ENCODE measurements around the gene TSC1. TPM values are rescaled to one million over a fixed set of nuclear protein-coding genes. Genes with fewer than 3 reads are reported as not detected.

TSC1 gene
- total and polyA plus RNA-seq, 2 experiments from 2014 or later, result 19.5 to 47.8 TPM

DNA sequence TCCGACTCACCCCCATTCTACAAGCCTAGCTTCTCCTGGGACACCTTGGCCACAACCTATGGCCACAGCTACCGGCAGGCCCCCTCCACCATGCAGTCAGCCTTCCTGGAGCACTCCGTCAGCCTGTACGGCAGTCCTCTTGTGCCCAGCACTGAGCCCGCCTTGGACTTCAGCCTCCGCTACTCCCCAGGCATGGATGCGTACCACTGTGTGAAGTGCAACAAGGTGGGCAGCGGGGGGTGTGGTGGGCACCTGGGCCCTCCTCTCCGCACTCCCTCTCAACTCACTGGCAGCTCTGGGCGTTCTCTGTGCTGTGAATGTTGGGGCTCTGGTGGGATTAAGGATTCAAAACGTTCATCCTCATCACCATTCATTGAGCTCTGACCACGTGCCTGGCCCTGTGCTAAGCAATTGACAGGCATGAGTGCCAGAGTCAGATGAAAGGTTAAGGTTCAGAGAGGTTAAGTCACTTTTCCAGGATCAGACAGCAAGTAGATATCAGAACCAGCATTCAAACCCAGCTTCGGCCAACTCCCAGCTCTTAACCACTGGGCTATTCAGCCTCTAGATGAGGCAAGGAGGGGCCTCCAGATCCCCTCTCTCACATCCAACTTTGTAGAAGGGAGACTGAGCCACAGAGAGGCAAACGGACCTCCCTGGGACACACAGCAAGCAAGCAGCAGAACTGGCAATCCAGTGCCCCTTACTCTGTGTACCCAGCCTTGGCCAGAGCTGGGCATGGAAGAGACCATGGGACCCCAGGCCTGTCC, 44.0 kb upstream of the TSC1 start:
- Histone ChIP-seq H4K20me1 (ENCODE audit: insufficient read depth, poor library complexity, severe bottlenecking) (no peaks in the 10 kb centered on the region), H3K79me2 (no peaks in the 10 kb centered on the region), H3K4me3 (no peak overlapping the region), H3K27ac (no peak overlapping the region), H3K9me3 (ENCODE audit: low read depth) (no peaks in the 10 kb centered on the region), H3K27me3 (no peaks in the 10 kb centered on the region), H2AFZ (no peak overlapping the region), H3K36me3 (replicated peaks; ENCODE audit: insufficient read depth, low read depth) (no peaks in the 10 kb centered on the region), H3K4me2 (no peak overlapping the region), H3K4me1 (ENCODE audit: insufficient read depth) (no peaks in the 10 kb centered on the region), H3K9me2 (replicated peaks; ENCODE audit: insufficient read depth) (no peaks in the 10 kb centered on the region)
- 89% methylated on average over 14 of the region's 14 CpGs for WGBS (ENCODE audit: low lambda C conversion rate, missing lambda C conversion rate)
- no peak for DNase-seq (ENCODE audit: low spot score)
- TF ChIP-seq, protein P1, sequence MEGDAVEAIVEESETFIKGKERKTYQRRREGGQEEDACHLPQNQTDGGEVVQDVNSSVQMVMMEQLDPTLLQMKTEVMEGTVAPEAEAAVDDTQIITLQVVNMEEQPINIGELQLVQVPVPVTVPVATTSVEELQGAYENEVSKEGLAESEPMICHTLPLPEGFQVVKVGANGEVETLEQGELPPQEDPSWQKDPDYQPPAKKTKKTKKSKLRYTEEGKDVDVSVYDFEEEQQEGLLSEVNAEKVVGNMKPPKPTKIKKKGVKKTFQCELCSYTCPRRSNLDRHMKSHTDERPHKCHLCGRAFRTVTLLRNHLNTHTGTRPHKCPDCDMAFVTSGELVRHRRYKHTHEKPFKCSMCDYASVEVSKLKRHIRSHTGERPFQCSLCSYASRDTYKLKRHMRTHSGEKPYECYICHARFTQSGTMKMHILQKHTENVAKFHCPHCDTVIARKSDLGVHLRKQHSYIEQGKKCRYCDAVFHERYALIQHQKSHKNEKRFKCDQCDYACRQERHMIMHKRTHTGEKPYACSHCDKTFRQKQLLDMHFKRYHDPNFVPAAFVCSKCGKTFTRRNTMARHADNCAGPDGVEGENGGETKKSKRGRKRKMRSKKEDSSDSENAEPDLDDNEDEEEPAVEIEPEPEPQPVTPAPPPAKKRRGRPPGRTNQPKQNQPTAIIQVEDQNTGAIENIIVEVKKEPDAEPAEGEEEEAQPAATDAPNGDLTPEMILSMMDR (IDR thresholded peaks at IDR 0.05; ENCODE audit: poor library complexity), result no peak
- TF ChIP-seq EZH2 (IDR thresholded peaks at IDR 0.05; ENCODE audit: borderline replicate concordance) (no peak), EZH2phosphoT487 (IDR thresholded peaks at IDR 0.05; ENCODE audit: low read depth, severe bottlenecking, unreplicated experiment) (no peak)

DNA sequence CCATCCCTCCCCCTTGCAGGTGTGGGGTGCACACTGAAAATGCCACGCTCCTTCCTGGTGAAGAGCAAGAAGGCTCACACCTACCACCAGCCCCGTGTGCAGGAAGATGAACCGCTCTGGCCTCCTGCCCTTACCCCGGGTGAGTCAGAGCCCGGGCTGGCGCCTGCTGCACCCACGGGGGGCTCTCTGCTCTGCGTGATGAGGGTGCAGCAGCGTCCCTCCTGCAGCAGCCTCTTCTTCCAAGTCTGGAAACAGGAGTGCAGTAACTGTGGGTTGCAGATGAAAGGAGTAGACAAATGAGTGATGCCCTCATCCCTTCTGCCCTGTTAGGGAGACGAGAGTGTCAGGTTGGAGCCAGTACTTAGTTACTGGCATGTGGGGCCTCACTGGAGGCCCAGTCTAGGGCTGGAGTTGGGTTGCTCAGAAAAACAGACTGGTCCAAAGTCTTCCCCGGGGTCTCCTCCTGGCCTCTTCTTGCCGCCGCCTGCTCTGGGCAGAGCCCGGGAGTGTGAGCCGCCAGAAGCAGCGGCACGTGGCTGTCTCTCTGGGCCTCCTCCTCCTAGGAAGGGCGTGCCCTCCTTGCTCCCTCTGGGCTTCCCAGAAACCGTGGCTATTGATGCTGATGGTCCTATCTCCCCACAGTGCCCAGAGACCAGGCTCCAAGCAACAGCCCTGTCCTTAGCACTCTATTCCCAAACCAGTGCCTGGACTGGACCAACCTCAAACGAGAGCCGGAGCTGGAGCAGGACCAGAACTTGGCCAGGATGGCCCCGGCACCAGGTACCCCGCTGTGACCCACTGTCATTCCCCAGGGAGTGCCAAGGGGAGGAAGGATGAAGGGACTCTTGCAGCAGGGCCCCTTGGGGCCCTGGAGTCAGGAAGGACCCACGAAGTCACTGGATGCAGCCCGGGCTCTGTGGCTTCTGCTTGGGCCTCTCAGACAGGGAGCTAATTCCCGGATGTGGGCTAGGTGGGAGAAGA, 42.5 kb upstream of the TSC1 start:
- Histone ChIP-seq H3K4me1 (ENCODE audit: insufficient read depth) (peaks cover 4% of the 10 kb centered on the region), H3K9me3 (ENCODE audit: low read depth) (no peaks in the 10 kb centered on the region), H3K9me2 (replicated peaks; ENCODE audit: insufficient read depth) (no peaks in the 10 kb centered on the region), H3K4me3 (no peak overlapping the region), H3K36me3 (replicated peaks; ENCODE audit: insufficient read depth, low read depth) (no peaks in the 10 kb centered on the region), H3K4me2 (no peak overlapping the region), H2AFZ (no peak overlapping the region), H3K27ac (no peak overlapping the region), H4K20me1 (ENCODE audit: insufficient read depth, poor library complexity, severe bottlenecking) (no peaks in the 10 kb centered on the region), H3K27me3 (no peaks in the 10 kb centered on the region), H3K79me2 (no peaks in the 10 kb centered on the region)
- DNase-seq (ENCODE audit: low spot score), result no peak
- no peak for TF ChIP-seq EZH2 (IDR thresholded peaks at IDR 0.05; ENCODE audit: borderline replicate concordance)
- TF ChIP-seq, protein P1 (IDR thresholded peaks at IDR 0.05; ENCODE audit: poor library complexity), result no peak
- TF ChIP-seq EZH2phosphoT487 (IDR thresholded peaks at IDR 0.05; ENCODE audit: low read depth, severe bottlenecking, unreplicated experiment), result no peak
- 83% methylated on average over 26 of the region's 26 CpGs for WGBS (ENCODE audit: low lambda C conversion rate, missing lambda C conversion rate)

DNA sequence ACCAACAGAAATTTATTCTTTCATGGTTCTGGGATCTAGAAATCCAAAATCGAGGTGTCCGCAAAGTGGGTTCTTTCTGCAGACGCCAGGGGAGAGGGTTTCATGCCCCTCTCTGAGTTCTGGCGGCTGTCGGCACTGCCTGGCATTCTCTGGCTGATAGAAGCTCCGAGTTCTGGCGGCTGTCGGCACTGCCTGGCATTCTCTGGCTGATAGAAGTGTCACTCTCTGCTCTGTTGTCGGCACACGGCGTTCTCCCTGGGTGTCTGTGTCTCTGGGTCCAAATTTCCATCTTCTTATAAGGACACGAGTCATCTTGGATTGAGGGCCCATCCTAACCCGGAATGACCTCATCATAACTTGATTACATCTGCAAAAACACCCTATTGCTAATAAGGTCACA, 41.7 kb upstream of the TSC1 start:
- Histone ChIP-seq H3K4me1 (ENCODE audit: insufficient read depth) (peaks cover 4% of the 10 kb centered on the region), H3K27me3 (no peaks in the 10 kb centered on the region), H3K4me3 (no peak overlapping the region), H3K27ac (no peak overlapping the region), H3K9me2 (replicated peaks; ENCODE audit: insufficient read depth) (no peaks in the 10 kb centered on the region), H3K36me3 (replicated peaks; ENCODE audit: insufficient read depth, low read depth) (no peaks in the 10 kb centered on the region), H2AFZ (no peak overlapping the region), H4K20me1 (ENCODE audit: insufficient read depth, poor library complexity, severe bottlenecking) (no peaks in the 10 kb centered on the region), H3K79me2 (no peaks in the 10 kb centered on the region), H3K4me2 (no peak overlapping the region), H3K9me3 (ENCODE audit: low read depth) (no peaks in the 10 kb centered on the region)
- 90% methylated on average over 13 of the region's 13 CpGs for WGBS (ENCODE audit: low lambda C conversion rate, missing lambda C conversion rate)
- TF ChIP-seq EZH2 (IDR thresholded peaks at IDR 0.05; ENCODE audit: borderline replicate concordance), result no peak
- DNase-seq (ENCODE audit: low spot score), result no peak

DNA sequence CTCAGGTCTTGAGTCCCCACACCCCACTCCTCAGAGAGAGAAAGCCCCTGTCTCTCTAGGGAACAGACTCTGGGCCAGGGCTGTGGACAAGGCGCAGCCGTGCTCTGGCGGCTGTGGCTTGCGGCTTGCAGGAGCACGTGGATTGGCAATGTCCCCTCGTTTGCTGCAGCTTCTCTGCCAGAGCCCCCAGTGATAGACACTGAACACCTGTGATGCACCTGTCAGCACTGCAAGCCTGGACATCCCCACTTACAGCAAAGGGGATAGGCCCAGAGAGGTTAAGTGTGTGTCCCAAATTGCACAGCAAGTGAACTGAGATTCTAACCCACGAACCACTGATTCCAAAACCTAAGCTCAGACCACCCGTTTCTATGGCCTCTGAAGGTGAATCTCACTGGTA, 41.1 kb upstream of the TSC1 start:
- Histone ChIP-seq H3K4me1 (ENCODE audit: insufficient read depth) (peaks cover 4% of the 10 kb centered on the region), H3K9me2 (replicated peaks; ENCODE audit: insufficient read depth) (no peaks in the 10 kb centered on the region), H3K79me2 (no peaks in the 10 kb centered on the region), H2AFZ (no peak overlapping the region), H3K4me3 (no peak overlapping the region), H3K9me3 (ENCODE audit: low read depth) (no peaks in the 10 kb centered on the region), H3K4me2 (no peak overlapping the region), H3K36me3 (replicated peaks; ENCODE audit: insufficient read depth, low read depth) (no peaks in the 10 kb centered on the region), H3K27me3 (peaks cover 3% of the 10 kb centered on the region), H3K27ac (no peak overlapping the region), H4K20me1 (ENCODE audit: insufficient read depth, poor library complexity, severe bottlenecking) (no peaks in the 10 kb centered on the region)
- whole genome bisulfite sequencing (ENCODE audit: low lambda C conversion rate, missing lambda C conversion rate), result 92% methylated on average over 8 of the region's 8 CpGs
- DNase-seq (ENCODE audit: low spot score), result no peak
- no peak for TF ChIP-seq EZH2phosphoT487 (IDR thresholded peaks at IDR 0.05; ENCODE audit: low read depth, severe bottlenecking, unreplicated experiment)
- TF ChIP-seq, protein P1 (IDR thresholded peaks at IDR 0.05; ENCODE audit: poor library complexity), result no peak
- TF ChIP-seq EZH2 (IDR thresholded peaks at IDR 0.05; ENCODE audit: borderline replicate concordance), result no peak
